NCI-H69 (cell line): ENCODE results near the gene SIRPB1.
"Not testable (repeated sequence)": the region's sequence is repeated elsewhere in the genome, so short reads cannot be mapped to it uniquely, and the experiment has no call there.

ENCODE experiments used
- DNase-seq: peaks from one replicate; lab custom pipeline; 2025; lab: John Stamatoyannopoulos, UW

Gene SIRPB1

GRCh38 chr20:1636621-1637020 is 16.8 kb upstream of the SIRPB1 start:
- DNase-seq, result no peak

- DNase-seq, result no peak
Observed at GRCh38 chr20:1635291-1635979, 15.6 kb upstream of the SIRPB1 start.

DNA sequence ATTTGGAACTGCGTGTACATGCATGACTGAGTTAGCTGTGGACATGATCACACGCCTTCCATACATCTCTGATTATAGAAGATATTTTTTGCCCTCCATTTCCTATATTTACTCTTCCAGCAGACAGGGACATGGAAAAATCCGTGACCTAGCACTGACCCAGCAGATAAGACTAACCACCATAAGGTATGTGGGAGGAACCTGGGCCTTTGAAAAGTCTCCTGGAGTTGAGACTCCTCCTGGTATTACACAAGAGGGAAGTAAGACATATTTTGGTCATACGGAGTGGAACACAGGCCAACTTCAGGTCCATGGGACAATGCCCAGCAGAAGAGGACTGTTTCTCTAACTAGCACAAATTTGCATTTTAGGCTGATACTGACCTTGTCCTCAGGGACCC is 13.7 kb upstream of the SIRPB1 start:
- DNase-seq, result no peak

- DNase-seq, result no peak
Observed at GRCh38 chr20:1632178-1632577, 12.4 kb upstream of the SIRPB1 start.

GRCh38 chr20:1631309-1632151 is 11.7 kb upstream of the SIRPB1 start:
- no peak for DNase-seq

- DNase-seq, result no peak
Observed at GRCh38 chr20:1630186-1630585, 10.4 kb upstream of the SIRPB1 start.

GRCh38 chr20:1629321-1629720 is 9.5 kb upstream of the SIRPB1 start:
- no peak for DNase-seq

- no peak for DNase-seq
Observed at GRCh38 chr20:1628621-1629020, 8.8 kb upstream of the SIRPB1 start.

DNA sequence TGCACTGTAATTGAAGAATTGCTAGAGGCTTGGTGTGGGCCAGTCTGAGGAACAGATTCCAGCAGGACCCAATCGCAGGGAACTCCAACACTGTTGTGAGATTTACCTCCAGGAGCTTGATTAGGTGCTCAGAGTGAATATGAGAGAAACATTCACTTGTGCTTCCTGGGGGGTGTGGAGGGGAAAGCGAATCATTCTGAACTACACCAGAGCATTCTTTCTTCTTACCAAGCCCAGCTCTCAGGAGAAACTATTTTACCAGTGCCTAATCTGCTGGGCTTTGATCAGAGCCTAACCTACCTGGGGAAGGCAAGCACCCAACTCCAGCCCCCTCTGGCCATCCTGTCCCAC is 7.4 kb upstream of the SIRPB1 start:
- DNase-seq, result no peak

GRCh38 chr20:1626528-1627199 is 6.9 kb upstream of the SIRPB1 start:
- DNase-seq, result no peak

- no peak for DNase-seq
Observed at GRCh38 chr20:1625083-1625690, 5.4 kb upstream of the SIRPB1 start.

DNA sequence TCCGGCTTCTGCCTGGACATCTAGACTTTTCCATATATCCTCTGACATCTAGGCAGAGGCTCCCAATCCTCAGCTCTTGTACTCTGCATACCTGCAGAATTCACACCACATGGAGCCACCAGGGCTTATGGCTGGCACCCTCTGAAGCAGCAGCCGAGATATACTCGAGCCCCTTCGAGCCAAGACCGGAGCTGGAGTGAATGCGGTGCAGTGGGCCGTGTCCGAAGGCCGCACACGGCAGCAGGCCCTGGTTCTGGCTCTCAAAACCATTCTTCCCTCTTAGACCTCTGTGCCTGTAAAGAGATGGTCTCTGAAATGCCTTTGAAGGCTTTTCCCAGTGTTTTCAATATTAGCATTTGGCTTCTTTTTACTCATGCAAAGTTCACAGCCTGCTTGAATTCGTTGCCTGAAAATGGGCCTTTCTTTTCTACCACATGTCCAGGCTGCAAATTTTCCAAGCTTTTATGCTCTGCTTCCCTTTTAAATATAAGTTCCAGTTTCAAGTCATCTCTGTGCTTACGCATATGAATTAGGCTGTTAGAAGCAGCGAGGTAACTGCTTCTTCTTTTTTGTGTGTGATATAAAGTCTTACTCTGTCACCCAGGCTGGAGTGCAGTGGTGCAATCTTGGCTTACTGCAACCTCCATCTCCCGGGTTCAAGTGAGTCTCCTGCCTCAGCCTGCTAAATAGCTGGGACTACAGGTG is 3.8 kb upstream of the SIRPB1 start:
- DNase-seq, result no peak

DNA sequence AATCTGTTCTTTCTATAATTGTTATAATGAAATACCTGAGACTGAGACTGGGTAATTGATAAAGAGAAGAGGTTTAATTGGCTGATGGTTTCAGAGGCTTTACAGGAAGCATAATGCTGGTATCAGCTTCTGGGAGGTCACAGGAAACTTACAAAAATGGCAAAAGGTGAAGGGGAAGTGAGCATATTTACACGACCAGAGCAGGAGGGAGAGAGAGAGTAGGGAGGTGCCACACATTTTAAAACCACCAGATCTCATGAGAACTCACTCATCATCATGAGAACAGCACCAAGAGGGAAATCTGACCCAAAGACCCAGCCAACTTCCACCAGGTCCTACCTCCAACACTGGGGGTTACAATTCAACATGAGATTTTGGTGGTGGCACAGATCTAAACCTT is 2.6 kb upstream of the SIRPB1 start:
- DNase-seq, result no peak

GRCh38 chr20:1621316-1621715 is 1.5 kb upstream of the SIRPB1 start:
- no peak for DNase-seq

DNA sequence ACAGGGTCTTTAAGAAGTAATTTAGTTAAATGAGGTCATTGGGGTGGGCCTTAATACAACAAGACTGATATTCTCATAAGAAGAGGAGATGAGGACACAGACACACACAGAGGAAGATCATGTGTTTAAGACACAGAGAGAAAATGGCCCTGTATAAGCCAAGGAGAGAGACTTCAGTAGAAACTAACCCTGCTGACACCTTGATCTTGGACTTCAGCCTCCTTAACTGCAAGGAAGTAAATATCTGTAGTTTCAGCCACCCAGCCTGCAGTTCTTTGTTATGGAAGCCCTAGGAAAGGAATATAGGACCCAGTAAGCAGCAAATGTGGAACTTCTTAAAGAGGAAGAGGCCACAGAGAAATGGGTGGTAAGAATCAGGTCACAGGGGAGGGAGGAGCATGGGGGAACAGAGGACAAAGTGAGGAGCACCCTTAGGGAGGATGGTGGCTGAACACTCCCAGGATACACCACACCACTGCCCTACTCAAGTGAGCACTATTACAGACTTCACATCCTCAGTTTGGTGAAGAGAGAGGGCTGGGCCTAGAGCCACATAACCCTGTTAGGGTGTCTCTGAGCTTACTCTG is 762 bp downstream of the SIRPB1 start:
- no peak for DNase-seq

DNA sequence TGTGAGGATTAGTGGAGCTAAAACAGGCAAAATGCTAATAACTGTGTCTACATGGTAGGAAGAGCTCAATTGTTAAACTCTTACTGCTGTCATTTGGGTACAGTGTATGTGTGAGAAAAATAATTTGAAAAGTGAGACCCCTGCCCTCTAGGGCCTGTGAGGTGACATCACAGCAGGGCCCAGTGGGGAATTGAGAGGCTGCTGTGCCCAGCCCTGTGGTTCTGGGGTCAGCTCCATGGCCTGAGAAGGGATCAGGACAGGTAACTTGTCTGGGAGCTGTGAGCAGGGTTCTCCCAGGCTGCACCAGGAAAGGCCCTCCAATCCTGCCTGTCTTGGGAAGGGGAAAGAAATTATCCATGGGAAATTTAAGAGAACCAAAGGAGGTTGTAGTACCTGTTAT is 1.3 kb downstream of the SIRPB1 start:
- DNase-seq, result no peak

DNA sequence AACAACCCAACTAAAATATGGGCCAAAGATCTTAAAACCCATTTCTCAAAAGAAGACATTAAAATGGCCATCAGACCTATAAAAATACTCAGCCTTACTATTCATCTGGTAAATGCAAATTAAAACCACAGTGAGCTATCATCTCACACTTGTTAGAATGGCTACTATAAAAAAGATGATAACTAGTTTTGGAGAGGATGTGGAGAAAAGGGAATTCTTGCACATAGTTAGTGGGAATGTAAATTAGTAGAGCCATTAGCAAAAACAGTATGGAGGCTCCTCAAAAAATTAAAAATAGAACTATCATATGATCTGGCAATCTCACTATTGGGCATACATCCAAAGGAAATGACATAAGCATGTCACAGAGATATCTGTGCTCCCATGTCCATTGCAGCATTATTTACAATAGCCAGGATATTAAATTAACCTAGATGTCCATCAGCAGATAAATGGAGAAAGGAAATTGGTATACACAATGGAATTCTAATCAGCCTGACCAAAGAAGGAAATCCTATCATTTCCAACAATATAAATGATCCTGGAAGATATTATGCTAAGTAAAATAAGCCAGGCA is 2.9 kb downstream of the SIRPB1 start:
- no peak for DNase-seq

- not testable (repeated sequence) for DNase-seq
Observed at GRCh38 chr20:1610404-1610803, 9.4 kb downstream of the SIRPB1 start.

- DNase-seq, result not testable (repeated sequence)
Observed at GRCh38 chr20:1608678-1609347, 11.0 kb downstream of the SIRPB1 start.

DNA sequence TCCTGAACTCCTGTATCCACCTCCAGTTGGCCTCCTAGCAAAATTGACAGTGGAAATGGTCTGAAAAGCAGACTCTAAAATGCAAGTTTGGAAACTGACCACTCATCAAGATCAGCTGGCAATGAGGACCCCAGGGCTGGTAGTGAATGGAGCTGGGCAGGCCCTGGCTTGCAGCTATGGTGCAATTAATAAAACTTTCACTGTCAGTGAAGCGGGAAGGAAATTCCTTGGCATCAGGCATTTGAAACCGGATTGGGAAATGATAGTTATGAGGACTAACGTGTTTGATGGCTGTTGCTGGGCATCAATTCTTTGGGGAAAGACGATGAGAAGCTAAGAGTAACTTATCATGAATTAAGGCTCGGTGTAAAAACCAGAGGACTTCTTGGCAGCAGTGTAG is 19.1 kb downstream of the SIRPB1 start:
- no peak for DNase-seq

- DNase-seq, result no peak
Observed at GRCh38 chr20:1595333-1595732, 24.5 kb downstream of the SIRPB1 start.
